T47D (cell line): ENCODE data around the gene SNTA1.
"Not testable (repeated sequence)": the region's sequence is repeated elsewhere in the genome, so short reads cannot be mapped to it uniquely, and the experiment has no call there.

Experiments
- DNase-seq, 2 experiments: peaks; one replicate each; pipeline versions ENCODE4 v3.0.0 to v3.0.0-alpha.2; 2011 to 2012; ENCODE audit warnings: low read depth in 1 of 2, low spot score in 1 of 2
- JUND ChIP-seq: IDR thresholded peaks from 2 replicates; pipeline ENCODE4 v1.6.1; 2012; ENCODE audit warnings: low read depth
- in situ Hi-C: cut with HindIII; loops from 2 replicates; pipeline ENCODE4 v1.10.0; 2016; ENCODE audit warnings: low sequenced_read_pairs, low pct_unique_long_range_greater_than_20kb

SNTA1 gene

GRCh38 chr20:33443512-33444239 lies at the start of gene SNTA1:
SNTA1 (minus strand) TSS chr20:33443763; CDS start chr20:33443620, 143 bp downstream.
- TF ChIP-seq JUND, result no peak
- peak; percentile 95 to 98 for DNase-seq
- in situ Hi-C loops, result no loop called here

- in situ Hi-C loops, result no loop called here
- no peak for TF ChIP-seq JUND
- DNase-seq, result no peak
These were observed 47.5 kb upstream of the SNTA1 start for GRCh38 chr20:33490934-33491656.

GRCh38 chr20:33490023-33490933 lies 46.7 kb upstream of the SNTA1 start, which contains the start of gene CBFA2T2:
CBFA2T2 (plus strand) TSS chr20:33490096; CDS start chr20:33490268, 172 bp downstream.
- TF ChIP-seq JUND, result no peak
- in situ Hi-C loops, result no loop called here
- DNase-seq, result peak in 1 of 2 experiments; percentile 37

- DNase-seq, result peak; percentile 99
- in situ Hi-C loops, result no loop called here
- no peak for TF ChIP-seq JUND
These were observed 46.0 kb upstream of the SNTA1 start for GRCh38 chr20:33489495-33490022.

GRCh38 chr20:33488661-33489494 lies 45.3 kb upstream of the SNTA1 start:
- DNase-seq, in situ Hi-C loops: not testable (repeated sequence)

GRCh38 chr20:33488201-33488600 lies 44.6 kb upstream of the SNTA1 start:
- no peak for TF ChIP-seq JUND
- in situ Hi-C loops, result no loop called here
- no peak for DNase-seq

GRCh38 chr20:33483186-33483585 lies 39.6 kb upstream of the SNTA1 start:
- in situ Hi-C loops, DNase-seq: not testable (repeated sequence)

- in situ Hi-C loops, result no loop called here
- no peak for DNase-seq
- TF ChIP-seq JUND, result no peak
These were observed 39.0 kb upstream of the SNTA1 start for GRCh38 chr20:33482581-33482980.

- no peak for DNase-seq
- no peak for TF ChIP-seq JUND
- in situ Hi-C loops, result no loop called here
These were observed 37.9 kb upstream of the SNTA1 start for GRCh38 chr20:33481431-33481941.

- DNase-seq, result no peak
- no peak for TF ChIP-seq JUND
- in situ Hi-C loops, result no loop called here
These were observed 36.5 kb upstream of the SNTA1 start for GRCh38 chr20:33480048-33480447.
